Measurements from ENCODE around the gene CHRNB2. TPM values are rescaled to one million over a fixed set of nuclear protein-coding genes. Genes with fewer than 3 reads are reported as not detected.

Gene CHRNB2
- total and polyA plus RNA-seq, 9 of the 15 experiments (the other 6 are each of a cell fraction or from before 2014, with no cell fraction given), result 0.01 TPM; not detected in 8

- no peaks in the 10 kb centered on the region for H3K9me3 ChIP-seq (replicated peaks; ENCODE audit: control insufficient read depth, insufficient read depth, low read depth, low read length)
- 0 out of 3 replicates have a peak, but pooled peaks cover 2% of the 10 kb centered on the region for H3K79me2 ChIP-seq (ENCODE audit: control insufficient read depth, insufficient read depth, low read length)
- ATAC-seq (no peak), FAIRE-seq (no peak), DNase-seq (ENCODE audit: extremely low read depth in 1 of 4, low spot score in 3 of 4) (no peak)
- WGBS (ENCODE audit: insufficient coverage, low coverage, missing lambda C conversion rate), result 76% methylated on average over 10 of the region's 10 CpGs
- no peak overlapping the region for H3K27ac ChIP-seq (ENCODE audit: extremely low read depth, low read depth, low read length)
- in situ Hi-C loops (cut with MboI) (no loop called here), intact Hi-C loops (cut with micrococcal nuclease) (no loop called here)
- H3K4me2 ChIP-seq (ENCODE audit: insufficient read depth, low read length), result no peak overlapping the region
- H3K4me3 ChIP-seq, result no peak overlapping the region
- peaks cover 3% of the 10 kb centered on the region for H3K9me1 ChIP-seq (ENCODE audit: control insufficient read depth, insufficient read depth, low read length)
- peaks cover 0 to 10% of the 10 kb centered on the region in 2 experiments; a peak in 3 of 5 replicates for H3K4me1 ChIP-seq (replicated peaks in 1 of 2; ENCODE audit: control insufficient read depth in 2 of 2, insufficient read depth in 2 of 2, low read length in 2 of 2)
- H3K27me3 ChIP-seq (ENCODE audit: control insufficient read depth in 2 of 2, insufficient read depth in 2 of 2, low read length in 2 of 2), result no peaks in the 10 kb centered on the region
- TF ChIP-seq ZC3H4 (CRISPR knock-in tag; IDR thresholded peaks at IDR 0.05; ENCODE audit: borderline replicate concordance), result no peak
- no peak for TF ChIP-seq KLF1 (tag; IDR thresholded peaks at IDR 0.05)
- no peak for TF ChIP-seq PCBP2 (IDR thresholded peaks at IDR 0.05; ENCODE audit: low read depth, low read length, poor library complexity, severe bottlenecking)
- TF ChIP-seq ZNF175 (CRISPR knock-in tag; IDR thresholded peaks at IDR 0.05; ENCODE audit: low read depth), result no peak
- no peak for TF ChIP-seq MTA1 (IDR thresholded peaks at IDR 0.05; ENCODE audit: borderline replicate concordance)
- TF ChIP-seq HDGF (IDR thresholded peaks at IDR 0.05), result no peak
- TF ChIP-seq COPS2 (conservative IDR thresholded peaks at IDR 0.05), result no peak
- no peak for TF ChIP-seq GATAD2B (IDR thresholded peaks at IDR 0.05; ENCODE audit: borderline replicate concordance)
- TF ChIP-seq ZC3H11A (IDR thresholded peaks at IDR 0.05; ENCODE audit: low read depth, low read length), result no peak
- TF ChIP-seq ARID4B (CRISPR knock-in tag; IDR thresholded peaks at IDR 0.05), result no peak
- TF ChIP-seq PURB (CRISPR knock-in tag; IDR thresholded peaks at IDR 0.05; ENCODE audit: low read depth), result no peak
- TF ChIP-seq RAD21 (CRISPR knock-in tag; conservative IDR thresholded peaks at IDR 0.05 in 1 of 2, IDR thresholded peaks at IDR 0.05 in 1 of 2), result no peak
- H2AFZ ChIP-seq (ENCODE audit: low read depth, low read length), result no peak overlapping the region
- no peak overlapping the region for H3K9ac ChIP-seq (ENCODE audit: insufficient read depth in 1 of 2, low read depth in 2 of 2, low read length in 2 of 2)
- ChIA-PET POLR2A (interaction anchor here (0.5 to 1.0 kb wide), 2 partner anchors 14 to 15 kb away, joined by 3 to 4 read pairs; no protein-coding TSS in a partner anchor), CTCF (ENCODE audit: low intra/inter-chr PET ratio) (no interaction called here)
- no peaks in the 10 kb centered on the region for H4K20me1 ChIP-seq (replicated peaks; ENCODE audit: control insufficient read depth, insufficient read depth, low read length)
- BruUV-seq (replicated peaks), result no TSS peak
- H3K36me3 ChIP-seq (ENCODE audit: control insufficient read depth, insufficient read depth, low read length), result peaks cover 98% of the 10 kb centered on the region
These were observed 22.2 kb downstream of the CHRNB2 start for GRCh38 chr1:154589780-154590179.
